ENCODE results near the gene VSTM2B. TPM values are rescaled to one million over a fixed set of nuclear protein-coding genes. Genes with fewer than 3 reads are reported as not detected.

Gene VSTM2B
- not detected in 2 replicates for total RNA-seq

GRCh38 chr19:29525901-29526729 is at the start of gene VSTM2B:
TSS of gene VSTM2B (plus strand) at chr19:29525994. CDS start at chr19:29526584, 590 bp downstream.

GRCh38 chr19:29605653-29606419 is 80.0 kb downstream of the VSTM2B start, which contains the start of gene POP4:
TSS of gene POP4 (plus strand) at chr19:29606283. CDS start at chr19:29606319, 36 bp downstream.

Other genes with a start within 250 kb of the VSTM2B start
- 26.0 and 36.2 TPM in 2 replicates for gene POP4, start 80.3 kb downstream of the VSTM2B start, total RNA-seq
- 31.3 and 31.7 TPM in 2 replicates for gene PLEKHF1, start 139.5 kb downstream of the VSTM2B start, total RNA-seq
- gene C19orf12, start 189.3 kb downstream of the VSTM2B start, total RNA-seq: 19.2 and 20.3 TPM in 2 replicates

Measured in cardiac ventricle fibroblast (primary cell).